Nephron progenitor cell (in vitro differentiated cells): ENCODE measurements around the gene VTI1A.

Experiments used
- DNase-seq: peaks from one replicate; pipeline ENCODE4 v3.0.0; 2021
- H3K27ac Mint-ChIP-seq: 2 replicates; pipeline ENCODE4 v1.8.0; 2021; ENCODE audit warnings: mild to moderate bottlenecking, moderate library complexity, mixed read lengths
- H3K27me3 Mint-ChIP-seq: 2 replicates; pipeline ENCODE4 v1.8.0; 2021; ENCODE audit warnings: mild to moderate bottlenecking, low read depth, mixed read lengths; ENCODE audit not compliant: poor library complexity
- H3K36me3 Mint-ChIP-seq: 2 replicates; pipeline ENCODE4 v1.8.0; 2021; ENCODE audit warnings: low read depth, mixed read lengths
- H3K4me1 Mint-ChIP-seq: 2 replicates; pipeline ENCODE4 v1.8.0; 2021; ENCODE audit warnings: mixed read lengths
- H3K4me3 Mint-ChIP-seq: 2 replicates; pipeline ENCODE4 v1.8.0; 2021; ENCODE audit warnings: mild to moderate bottlenecking, moderate library complexity, mixed read lengths
- H3K9me3 Mint-ChIP-seq: 2 replicates; pipeline ENCODE4 v1.8.0; 2021; ENCODE audit warnings: mild to moderate bottlenecking, moderate library complexity, mixed read lengths
- TF ChIP-seq, protein P1 (sequence below): fragments of 200-600 bp; sonication (generic); IDR thresholded peaks from 2 replicates; pipeline ENCODE4 v1.5.0; 2021; ENCODE audit warnings: antibody characterized with exemption

VTI1A gene

DNA sequence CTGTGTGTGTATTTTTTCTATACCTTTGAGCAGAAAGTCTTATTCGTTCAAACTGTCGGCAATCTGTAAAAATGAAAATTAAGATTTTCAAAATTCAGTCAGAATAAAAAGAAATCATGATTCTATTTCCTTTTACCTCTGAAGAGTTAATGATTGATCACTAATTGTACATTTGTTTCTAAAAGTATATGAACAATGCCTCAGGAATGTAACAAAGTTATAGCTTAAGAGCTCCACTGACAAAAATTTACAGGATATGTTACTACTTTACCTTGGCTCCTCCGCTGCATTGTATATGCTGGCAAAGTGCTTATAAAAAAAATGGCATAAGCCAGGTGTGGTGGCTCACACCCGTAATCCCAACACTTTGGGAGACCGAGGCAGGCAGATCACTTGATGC is 225.7 kb downstream of the VTI1A start:
- DNase-seq, result no peak
- Mint-ChIP-seq H3K4me1 (no peaks in the 10 kb centered on the region), H3K4me3 (no peak overlapping the region), H3K27ac (no peak overlapping the region), H3K27me3 (no peaks in the 10 kb centered on the region), H3K36me3 (no peaks in the 10 kb centered on the region), H3K9me3 (no peaks in the 10 kb centered on the region)
- TF ChIP-seq, protein P1, sequence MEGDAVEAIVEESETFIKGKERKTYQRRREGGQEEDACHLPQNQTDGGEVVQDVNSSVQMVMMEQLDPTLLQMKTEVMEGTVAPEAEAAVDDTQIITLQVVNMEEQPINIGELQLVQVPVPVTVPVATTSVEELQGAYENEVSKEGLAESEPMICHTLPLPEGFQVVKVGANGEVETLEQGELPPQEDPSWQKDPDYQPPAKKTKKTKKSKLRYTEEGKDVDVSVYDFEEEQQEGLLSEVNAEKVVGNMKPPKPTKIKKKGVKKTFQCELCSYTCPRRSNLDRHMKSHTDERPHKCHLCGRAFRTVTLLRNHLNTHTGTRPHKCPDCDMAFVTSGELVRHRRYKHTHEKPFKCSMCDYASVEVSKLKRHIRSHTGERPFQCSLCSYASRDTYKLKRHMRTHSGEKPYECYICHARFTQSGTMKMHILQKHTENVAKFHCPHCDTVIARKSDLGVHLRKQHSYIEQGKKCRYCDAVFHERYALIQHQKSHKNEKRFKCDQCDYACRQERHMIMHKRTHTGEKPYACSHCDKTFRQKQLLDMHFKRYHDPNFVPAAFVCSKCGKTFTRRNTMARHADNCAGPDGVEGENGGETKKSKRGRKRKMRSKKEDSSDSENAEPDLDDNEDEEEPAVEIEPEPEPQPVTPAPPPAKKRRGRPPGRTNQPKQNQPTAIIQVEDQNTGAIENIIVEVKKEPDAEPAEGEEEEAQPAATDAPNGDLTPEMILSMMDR, result no peak

DNA sequence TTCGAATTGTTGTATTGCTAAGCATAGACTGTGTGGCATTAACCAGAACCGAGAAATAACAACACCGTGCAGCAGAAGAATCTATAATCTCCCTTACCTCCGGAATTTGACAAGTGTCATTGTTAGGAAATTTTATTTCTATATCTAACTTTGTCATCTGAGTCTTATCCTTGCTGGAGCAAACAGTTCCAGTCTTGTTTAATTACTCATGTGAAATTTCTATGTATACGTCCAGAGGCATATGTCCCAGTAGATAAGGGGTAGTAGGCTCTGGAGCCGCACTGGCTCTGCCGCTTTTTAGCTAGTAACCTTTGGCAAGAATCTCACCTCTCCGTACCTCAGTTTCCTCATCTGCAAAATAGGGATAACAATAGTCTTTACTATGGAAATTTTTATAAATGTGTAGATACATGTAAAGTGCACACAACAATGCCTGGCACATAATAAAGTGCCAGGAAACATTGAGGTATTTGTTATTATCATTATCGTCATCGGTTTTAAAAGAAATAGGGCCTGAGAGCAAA is 228.6 kb downstream of the VTI1A start:
- TF ChIP-seq, protein P1, result no peak
- no peak overlapping the region for H3K27ac Mint-ChIP-seq
- DNase-seq, result no peak
- H3K9me3 Mint-ChIP-seq, result no peaks in the 10 kb centered on the region
- no peaks in the 10 kb centered on the region for H3K27me3 Mint-ChIP-seq
- H3K36me3 Mint-ChIP-seq, result no peaks in the 10 kb centered on the region
- no peak overlapping the region for H3K4me3 Mint-ChIP-seq
- H3K4me1 Mint-ChIP-seq, result no peaks in the 10 kb centered on the region

DNA sequence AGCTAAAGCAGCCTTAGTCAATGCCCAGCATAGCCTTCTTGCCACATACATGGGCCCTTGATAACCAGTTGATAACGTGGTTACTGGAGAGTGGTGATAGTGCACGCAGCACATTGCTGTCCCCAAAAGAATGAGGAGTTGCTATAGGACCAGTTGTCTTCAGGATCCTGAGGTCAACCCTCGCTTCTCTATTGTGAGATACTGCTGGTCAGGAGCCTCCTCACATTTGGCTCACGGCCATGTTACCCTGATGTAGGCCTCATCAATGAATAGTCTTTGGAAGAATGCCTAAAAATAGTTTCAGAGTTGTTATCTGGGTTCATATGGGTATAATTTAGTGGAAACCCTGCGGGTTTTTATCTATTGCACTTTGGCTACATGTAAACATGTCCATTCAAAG is 230.7 kb downstream of the VTI1A start:
- Mint-ChIP-seq H3K9me3 (no peaks in the 10 kb centered on the region), H3K4me1 (no peaks in the 10 kb centered on the region), H3K27me3 (peaks cover 3% of the 10 kb centered on the region), H3K27ac (no peak overlapping the region), H3K4me3 (no peak overlapping the region), H3K36me3 (no peaks in the 10 kb centered on the region)
- TF ChIP-seq, protein P1, result no peak
- DNase-seq, result no peak

DNA sequence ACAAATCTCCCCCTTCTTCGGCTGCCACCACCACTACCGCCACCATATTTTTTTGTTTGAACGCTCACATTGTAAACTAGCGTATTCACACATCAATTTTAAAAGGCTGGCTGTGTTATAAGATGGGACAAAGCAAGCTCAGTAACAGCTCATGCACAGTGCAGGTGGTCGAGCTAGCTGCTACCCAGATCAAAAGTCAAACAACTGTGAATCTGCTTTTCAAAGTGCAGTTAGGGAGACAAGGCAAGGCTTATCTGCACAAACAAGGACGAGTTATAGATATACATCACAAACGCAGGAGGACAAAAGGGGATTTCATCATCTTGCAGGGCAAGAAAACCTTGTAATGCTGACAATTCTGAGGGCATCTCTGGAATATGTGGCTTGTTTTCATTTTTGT is 231.6 kb downstream of the VTI1A start:
- Mint-ChIP-seq H3K36me3 (no peaks in the 10 kb centered on the region), H3K27me3 (peaks cover 3% of the 10 kb centered on the region), H3K4me1 (no peaks in the 10 kb centered on the region), H3K27ac (no peak overlapping the region), H3K4me3 (no peak overlapping the region), H3K9me3 (no peaks in the 10 kb centered on the region)
- no peak for DNase-seq
- TF ChIP-seq, protein P1, result no peak

DNA sequence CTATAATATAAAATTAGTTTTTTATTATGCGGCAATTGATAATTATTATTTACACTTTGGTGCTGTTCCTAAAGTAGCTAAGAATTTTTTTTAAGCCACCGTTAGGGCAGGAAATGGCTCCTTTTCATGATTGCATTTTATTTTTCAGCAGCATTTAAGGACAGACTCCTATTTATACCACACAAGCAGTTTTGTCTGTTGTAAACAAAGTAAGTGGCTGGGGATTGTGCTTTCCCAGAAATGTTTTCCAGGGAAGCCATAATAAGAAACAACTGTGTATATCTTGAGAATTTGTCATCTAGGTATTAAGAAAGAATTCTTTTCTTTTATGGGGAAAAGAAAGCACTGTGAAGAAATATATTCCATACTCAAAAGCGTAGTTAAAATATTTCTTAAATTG is 232.0 kb downstream of the VTI1A start:
- TF ChIP-seq, protein P1, result no peak
- DNase-seq, result no peak
- no peaks in the 10 kb centered on the region for H3K9me3 Mint-ChIP-seq
- no peaks in the 10 kb centered on the region for H3K4me1 Mint-ChIP-seq
- no peak overlapping the region for H3K4me3 Mint-ChIP-seq
- H3K27ac Mint-ChIP-seq, result no peak overlapping the region
- peaks cover 3% of the 10 kb centered on the region for H3K27me3 Mint-ChIP-seq
- no peaks in the 10 kb centered on the region for H3K36me3 Mint-ChIP-seq

DNA sequence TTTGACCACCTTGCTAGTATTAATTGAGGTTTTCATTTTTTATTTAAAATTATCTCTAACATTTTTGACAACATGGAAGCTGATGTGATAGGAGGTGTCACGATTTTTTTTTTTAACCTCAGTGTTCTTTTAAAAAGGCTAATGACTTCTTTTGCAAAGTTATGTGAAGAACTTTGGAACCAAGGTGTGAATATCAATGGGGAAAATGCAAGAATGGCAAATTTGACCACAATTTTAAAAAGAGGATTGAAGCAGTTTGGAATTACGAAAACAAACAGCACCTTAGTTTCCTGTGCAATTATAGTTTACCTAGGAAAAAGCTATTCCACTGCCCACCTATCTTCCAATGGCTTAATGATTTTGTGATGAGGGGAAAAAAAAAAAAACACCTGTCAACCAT is 232.4 kb downstream of the VTI1A start:
- Mint-ChIP-seq H3K27ac (no peak overlapping the region), H3K27me3 (peaks cover 3% of the 10 kb centered on the region), H3K4me3 (no peak overlapping the region), H3K9me3 (no peaks in the 10 kb centered on the region), H3K36me3 (no peaks in the 10 kb centered on the region), H3K4me1 (no peaks in the 10 kb centered on the region)
- TF ChIP-seq, protein P1, result no peak
- DNase-seq, result no peak
